Breast epithelium (tissue), 4 donors: ENCODE results near the gene PLOD2. TPM values are rescaled to one million over a fixed set of nuclear protein-coding genes. Genes with fewer than 3 reads are reported as not detected.

Experiments
- DNase-seq, 2 donors: peaks; one replicate each; pipeline ENCODE4 v3.0.0-alpha.2; 2019; ENCODE audit warnings: low spot score in 2 of 2
- H3K27ac ChIP-seq, 2 donors: fragments of 200-600 bp; sonication (generic) in 1 of 2; one replicate each; pipeline ENCODE4 v1.5.1; 2016 to 2019; ENCODE audit warnings: mild to moderate bottlenecking in 1 of 2
- H3K27me3 ChIP-seq, 2 donors: fragments of 200-600 bp; sonication (generic) in 1 of 2; one replicate each; pipeline versions ENCODE4 v1.5.1 to v1.6.0; 2017 to 2019; ENCODE audit warnings: control low read depth in 1 of 2, mild to moderate bottlenecking in 1 of 2
- H3K36me3 ChIP-seq: fragments of 200-600 bp; one replicate; pipeline ENCODE4 v1.5.1; 2019
- H3K4me1 ChIP-seq, 2 donors: fragments of 200-600 bp; sonication (generic); one replicate each; pipeline ENCODE4 v1.5.1; 2016 to 2019; ENCODE audit warnings: control low read depth in 1 of 2
- H3K4me3 ChIP-seq, 3 donors: fragments of 200-600 bp; sonication (generic); 1 replicate in 2 of 3; 2 replicates in 1 of 3; pipeline ENCODE4 v1.5.1; 2016 to 2019; ENCODE audit warnings: mild to moderate bottlenecking in 3 of 3, moderate library complexity in 2 of 3
- H3K9me3 ChIP-seq, 2 donors: fragments of 200-600 bp; sonication (generic) in 1 of 2; one replicate each; pipeline ENCODE4 v1.5.1; 2016 to 2019; ENCODE audit warnings: control low read depth in 1 of 2
- CTCF ChIP-seq, 3 donors: fragments of 450-650 bp; IDR thresholded peaks; one replicate each; pipeline ENCODE4 v1.5.1; 2016 to 2017; ENCODE audit warnings: antibody characterized with exemption in 3 of 3, mild to moderate bottlenecking in 3 of 3, moderate library complexity in 3 of 3
- POLR2A ChIP-seq: fragments of 450-650 bp; IDR thresholded peaks from one replicate; pipeline ENCODE4 v1.6.1; 2016; ENCODE audit warnings: antibody characterized with exemption, mild to moderate bottlenecking, moderate library complexity
- POLR2AphosphoS5 ChIP-seq, 3 donors: sonication (generic); formaldehyde crosslinking; IDR thresholded peaks; one replicate each; pipeline ENCODE4 v1.6.1; 2017; ENCODE audit warnings: antibody characterized with exemption in 3 of 3
- intact Hi-C: fragments of 100-400 bp; cut with DNase I; formaldehyde crosslinking; loops from one replicate; pipeline ENCODE4 v1.15.1; 2023; ENCODE audit warnings: low total_unique reads
- total RNA-seq, 3 donors: library from RNA; depleted of rRNA; stranded (reverse); fragments of >200 nt; gene quantifications; one replicate each; pipeline ENCODE4 v1.1.0, GENCODE V29; 2016

PLOD2 gene
- total RNA-seq, 3 donors from 2014 or later = 33.2 to 71.5 (median 35.7) TPM

- Histone ChIP-seq H3K9me3 (no peaks in the 10 kb centered on the region), H3K36me3 (peaks cover 6% of the 10 kb centered on the region), H3K27ac (no peak overlapping the region), H3K4me3 (no peak overlapping the region), H3K27me3 (no peaks in the 10 kb centered on the region), H3K4me1 (no peaks in the 10 kb centered on the region)
- DNase-seq = no peak
- intact Hi-C loops = no loop called here
- TF ChIP-seq POLR2A (no peak), CTCF (IDR thresholded peaks at IDR 0.05) (no peak), POLR2AphosphoS5 (IDR thresholded peaks at IDR 0.05) (no peak)
Measured at GRCh38 chr3:146196789-146197188, 35.8 kb upstream of the PLOD2 start.

GRCh38 chr3:146195605-146196004, 34.6 kb upstream of the PLOD2 start:
- no peaks in the 10 kb centered on the region for H3K4me1 ChIP-seq
- TF ChIP-seq POLR2AphosphoS5 (IDR thresholded peaks at IDR 0.05) = no peak
- TF ChIP-seq POLR2A = no peak
- no peak for TF ChIP-seq CTCF (IDR thresholded peaks at IDR 0.05)
- H3K27ac ChIP-seq = no peak overlapping the region
- H3K4me3 ChIP-seq = no peak overlapping the region
- no peaks in the 10 kb centered on the region for H3K9me3 ChIP-seq
- intact Hi-C loops = no loop called here
- DNase-seq = no peak
- no peaks in the 10 kb centered on the region for H3K27me3 ChIP-seq
- peaks cover 6% of the 10 kb centered on the region for H3K36me3 ChIP-seq

GRCh38 chr3:146195030-146195429, 34.0 kb upstream of the PLOD2 start:
- Histone ChIP-seq H3K27ac (no peak overlapping the region), H3K4me3 (no peak overlapping the region), H3K9me3 (no peaks in the 10 kb centered on the region), H3K36me3 (peaks cover 4% of the 10 kb centered on the region), H3K27me3 (no peaks in the 10 kb centered on the region), H3K4me1 (no peaks in the 10 kb centered on the region)
- TF ChIP-seq POLR2A (no peak), CTCF (IDR thresholded peaks at IDR 0.05) (no peak), POLR2AphosphoS5 (IDR thresholded peaks at IDR 0.05) (no peak)
- DNase-seq = no peak
- intact Hi-C loops = no loop called here

GRCh38 chr3:146191051-146191450, 30.1 kb upstream of the PLOD2 start:
- TF ChIP-seq CTCF (IDR thresholded peaks at IDR 0.05) (no peak), POLR2A (no peak), POLR2AphosphoS5 (IDR thresholded peaks at IDR 0.05) (no peak)
- no peaks in the 10 kb centered on the region for H3K36me3 ChIP-seq
- DNase-seq = no peak
- no peaks in the 10 kb centered on the region for H3K27me3 ChIP-seq
- intact Hi-C loops = no loop called here
- H3K4me1 ChIP-seq = no peaks in the 10 kb centered on the region
- H3K4me3 ChIP-seq = no peak overlapping the region
- H3K9me3 ChIP-seq = no peaks in the 10 kb centered on the region
- no peak overlapping the region for H3K27ac ChIP-seq

- intact Hi-C loops = loop anchor here (5.0 kb wide), 1 partner anchor 122 kb away; no protein-coding TSS in a partner anchor
Measured at GRCh38 chr3:146189519-146190173, 28.7 kb upstream of the PLOD2 start.

More at GRCh38 chr3:146189519-146190173, 28.7 kb upstream of the PLOD2 start:
- Histone ChIP-seq H3K4me3 (no peak overlapping the region), H3K27me3 (no peaks in the 10 kb centered on the region), H3K27ac (no peak overlapping the region), H3K9me3 (no peaks in the 10 kb centered on the region), H3K4me1 (no peaks in the 10 kb centered on the region), H3K36me3 (no peaks in the 10 kb centered on the region)
- DNase-seq = no peak
- TF ChIP-seq CTCF (IDR thresholded peaks at IDR 0.05) (peak; percentile 40 to 57 (median 55)), POLR2A (no peak)
